Bronchial epithelial cell (primary cell): ENCODE results near the gene RXRG. TPM values are rescaled to one million over a fixed set of nuclear protein-coding genes. Genes with fewer than 3 reads are reported as not detected.

ENCODE experiments used
- DNase-seq: peaks from one replicate; pipeline ENCODE4 v3.0.0-alpha.2; 2010; ENCODE audit warnings: low read depth
- FAIRE-seq: peaks from 2 replicates; lab custom pipeline; 2011; peaks lifted over from hg19 to GRCh38; lab: Jason Lieb, UNC
- H3K27me3 ChIP-seq: 2 replicates; pipeline ENCODE4 v1.5.1; 2011; ENCODE audit warnings: low read length; ENCODE audit not compliant: control insufficient read depth, insufficient read depth
- H3K36me3 ChIP-seq: 2 replicates; pipeline ENCODE4 v1.5.1; 2011; ENCODE audit warnings: low read length; ENCODE audit not compliant: control insufficient read depth, insufficient read depth
- H3K4me3 ChIP-seq: 2 replicates; pipeline ENCODE4 v1.5.1; 2011; ENCODE audit warnings: mild to moderate bottlenecking, low read depth, low read length, control low read depth
- CTCF ChIP-seq: IDR thresholded peaks from 2 replicates; pipeline ENCODE4 v1.5.1; 2011; ENCODE audit warnings: mild to moderate bottlenecking, moderate library complexity, low read length, control low read depth, inconsistent platforms; ENCODE audit not compliant: insufficient read depth, severe bottlenecking
- total RNA-seq: library from RNA; depleted of rRNA; stranded (reverse); fragments of >200 nt; gene quantifications from 2 replicates; pipeline ENCODE4 v1.2.1, GENCODE V29; 2014

RXRG gene
- total RNA-seq, 1 donor from 2014 or later = not detected

DNA sequence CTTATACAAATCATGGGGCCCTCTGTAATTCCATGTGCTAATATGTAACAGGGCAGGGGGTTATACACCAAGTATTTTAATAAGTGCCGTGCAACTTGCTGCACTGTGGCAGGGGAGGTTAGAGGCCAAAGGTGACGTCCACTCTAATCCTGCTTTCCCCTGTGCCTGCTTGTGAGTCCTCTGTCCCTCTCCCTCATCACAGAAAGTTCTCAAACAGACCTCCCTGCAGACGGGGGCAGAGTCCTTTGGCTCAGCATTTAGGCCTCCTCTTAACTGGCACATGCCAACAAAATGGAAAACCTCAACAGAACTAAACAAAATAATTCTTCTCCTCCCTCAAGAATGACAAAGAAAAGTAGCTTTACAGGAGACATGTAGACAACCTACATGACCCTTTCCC is 2.9 kb downstream of the RXRG start:
- no peak for TF ChIP-seq CTCF
- Histone ChIP-seq H3K4me3 (no peak overlapping the region), H3K36me3 (no peaks in the 10 kb centered on the region), H3K27me3 (peaks cover 21% of the 10 kb centered on the region)
- peak; percentile 88 for FAIRE-seq
- DNase-seq = no peak

- H3K4me3 ChIP-seq = no peak overlapping the region
- FAIRE-seq = no peak
- DNase-seq = no peak
- peaks cover 21% of the 10 kb centered on the region for H3K27me3 ChIP-seq
- no peaks in the 10 kb centered on the region for H3K36me3 ChIP-seq
- TF ChIP-seq CTCF = no peak
Observed at GRCh38 chr1:165441166-165441880, 3.6 kb downstream of the RXRG start.

GRCh38 chr1:165439330-165439729 is 5.6 kb downstream of the RXRG start:
- no peak overlapping the region for H3K4me3 ChIP-seq
- no peaks in the 10 kb centered on the region for H3K36me3 ChIP-seq
- FAIRE-seq (no peak), DNase-seq (no peak)
- no peak for TF ChIP-seq CTCF
- peaks cover 13% of the 10 kb centered on the region for H3K27me3 ChIP-seq

GRCh38 chr1:165436994-165437393 is 7.9 kb downstream of the RXRG start:
- no peak for TF ChIP-seq CTCF
- FAIRE-seq (no peak), DNase-seq (no peak)
- H3K4me3 ChIP-seq = no peak overlapping the region
- no peaks in the 10 kb centered on the region for H3K36me3 ChIP-seq
- peaks cover 3% of the 10 kb centered on the region for H3K27me3 ChIP-seq

- no peak for TF ChIP-seq CTCF
- DNase-seq (no peak), FAIRE-seq (no peak)
- Histone ChIP-seq H3K36me3 (no peaks in the 10 kb centered on the region), H3K27me3 (no peaks in the 10 kb centered on the region), H3K4me3 (no peak overlapping the region)
Observed at GRCh38 chr1:165435801-165436200, 9.1 kb downstream of the RXRG start.

- Histone ChIP-seq H3K27me3 (no peaks in the 10 kb centered on the region), H3K4me3 (no peak overlapping the region), H3K36me3 (no peaks in the 10 kb centered on the region)
- FAIRE-seq (peak; percentile 7), DNase-seq (no peak)
- TF ChIP-seq CTCF = no peak
Observed at GRCh38 chr1:165434281-165434680, 10.6 kb downstream of the RXRG start.
